ENCODE measurements around the gene HAND1.

Gene HAND1

DNA sequence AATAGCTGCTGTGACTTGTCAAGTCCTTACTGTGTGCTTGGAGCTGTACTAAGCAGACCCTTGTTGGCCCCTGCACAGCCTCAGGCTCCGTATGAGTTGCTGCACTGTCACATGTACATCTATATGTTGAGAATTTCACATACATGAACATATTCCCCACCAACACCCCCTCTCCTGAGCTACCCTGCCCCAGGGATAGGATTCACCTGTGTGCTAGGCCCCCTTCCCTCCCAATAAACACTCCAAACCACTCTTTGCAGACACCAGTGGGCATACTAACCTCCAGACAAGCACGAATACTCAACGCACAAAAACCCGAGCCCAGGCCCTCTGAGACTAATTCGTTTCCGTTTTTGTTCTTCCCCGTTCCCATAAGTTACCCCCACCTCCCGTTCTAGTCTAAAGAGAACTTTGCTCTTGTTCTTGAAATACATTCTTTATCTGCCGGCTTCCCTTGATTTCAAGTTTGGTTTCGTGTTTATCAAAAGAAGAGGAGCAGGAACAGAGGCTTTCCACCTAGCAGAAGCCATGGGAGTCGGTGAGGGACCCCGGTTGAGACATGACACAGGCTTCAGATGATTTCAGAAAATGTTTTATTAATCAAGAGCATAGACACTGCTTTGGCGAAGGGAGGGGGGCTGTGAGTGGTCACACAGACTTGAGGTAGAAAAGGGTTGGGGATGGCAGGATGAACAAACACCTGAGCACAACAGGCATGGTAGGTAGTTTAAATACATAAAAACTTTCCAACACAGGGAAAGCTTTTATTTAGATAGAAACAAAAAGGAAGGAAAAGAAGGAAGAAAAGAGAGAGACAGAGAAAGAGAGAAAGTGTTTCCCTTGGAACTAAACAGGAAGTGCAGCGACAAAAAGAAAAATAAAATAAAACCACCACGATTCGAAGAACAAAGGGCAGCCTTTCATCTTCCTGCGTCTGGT is 3.4 kb downstream of the HAND1 start:
- Histone ChIP-seq H3K36me3 (ENCODE audit: control insufficient read depth, insufficient read depth, low read length) (peaks cover 2% of the 10 kb centered on the region), H3K4me1 (ENCODE audit: control insufficient read depth, insufficient read depth, low read length) (peaks cover 23% of the 10 kb centered on the region), H3K27me3 (ENCODE audit: control insufficient read depth, insufficient read depth, low read length) (peaks cover 44% of the 10 kb centered on the region), H3K4me3 (ENCODE audit: low read length) (peak overlapping the region; percentile 77), H3K27ac (ENCODE audit: low read depth, low read length) (peak overlapping the region; percentile 96), H3K9ac (ENCODE audit: low read length) (peak overlapping the region; percentile 11)

DNA sequence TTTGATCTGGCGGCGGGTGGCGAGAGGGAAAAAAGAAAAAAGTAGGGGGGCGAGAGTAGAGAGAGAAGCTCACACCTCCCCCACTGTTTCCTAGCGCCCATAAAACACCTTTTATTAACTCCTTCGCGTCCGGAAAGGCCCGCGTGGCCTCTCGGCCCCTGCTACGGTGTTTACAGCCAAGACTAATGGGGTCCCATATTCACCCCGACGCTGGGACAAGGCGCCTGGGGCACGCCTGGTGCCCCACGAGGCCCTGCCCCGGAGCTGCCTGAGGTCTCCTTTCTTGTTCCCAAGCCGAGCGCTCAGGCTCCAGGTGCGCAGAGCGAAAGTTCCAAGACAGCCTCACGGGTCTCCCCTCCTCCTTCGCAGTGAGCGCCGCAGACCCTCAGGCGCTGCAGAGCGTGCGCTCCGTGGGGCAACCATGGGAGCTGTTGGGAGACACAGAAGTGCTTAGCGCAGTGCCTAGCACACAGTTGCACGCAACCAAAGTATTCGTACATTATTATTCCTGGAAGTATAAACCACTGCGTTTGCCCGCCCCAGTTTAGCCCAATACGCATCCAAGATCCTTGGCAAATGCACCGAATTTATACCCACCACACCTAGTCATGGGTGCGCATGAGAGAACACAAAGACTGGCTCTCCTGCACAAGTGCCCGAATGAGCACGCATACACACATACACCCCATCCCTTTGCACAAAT is 4.3 kb downstream of the HAND1 start:
- peak overlapping the region; percentile 77 for H3K4me3 ChIP-seq (ENCODE audit: low read length)

DNA sequence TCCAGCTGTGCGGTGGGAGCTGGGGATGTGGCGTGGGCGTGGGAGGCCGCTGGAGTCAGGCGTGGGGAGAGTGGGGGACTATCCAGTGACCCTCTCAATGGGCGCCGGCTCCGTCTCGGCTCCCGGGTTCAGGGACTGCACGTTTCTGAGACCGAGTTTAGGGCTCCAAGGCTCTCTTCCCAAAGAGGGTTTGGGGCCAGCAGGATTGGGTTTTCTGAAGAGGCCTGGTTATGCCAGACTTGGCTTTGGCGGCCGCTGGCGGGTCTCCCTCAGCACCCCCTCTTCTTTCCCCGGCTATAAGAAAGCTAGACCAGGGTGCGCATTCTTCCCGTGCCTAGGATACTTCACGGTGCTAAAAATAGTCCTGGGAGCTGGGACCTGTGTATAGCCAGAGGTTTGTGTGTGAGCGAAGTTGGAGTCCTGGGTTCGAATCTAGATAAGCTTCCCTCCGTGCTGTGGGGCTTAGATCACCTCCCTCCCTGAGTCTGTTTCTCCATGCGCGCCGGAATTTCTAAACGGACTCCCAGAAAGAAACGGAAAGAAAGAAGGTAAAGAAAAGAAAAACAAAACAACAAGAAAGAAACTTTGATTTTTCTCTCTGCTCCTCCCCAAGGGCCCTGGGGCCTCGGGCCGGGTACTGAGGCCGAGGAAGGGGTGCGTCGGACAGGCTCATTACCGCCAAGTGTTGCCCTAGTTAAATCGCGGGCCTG is 5.0 kb downstream of the HAND1 start:
- Histone ChIP-seq H3K27ac (ENCODE audit: low read depth, low read length) (peak overlapping the region; percentile 96), H3K36me3 (ENCODE audit: control insufficient read depth, insufficient read depth, low read length) (peaks cover 2% of the 10 kb centered on the region), H3K4me1 (ENCODE audit: control insufficient read depth, insufficient read depth, low read length) (peaks cover 22% of the 10 kb centered on the region), H3K9ac (ENCODE audit: low read length) (peak overlapping the region; percentile 53), H3K4me3 (ENCODE audit: low read length) (peak overlapping the region; percentile 77), H3K27me3 (ENCODE audit: control insufficient read depth, insufficient read depth, low read length) (peaks cover 44% of the 10 kb centered on the region)

More for the DNA sequence above, 4.3 kb downstream of the HAND1 start:
- Histone ChIP-seq H3K27ac (ENCODE audit: low read depth, low read length) (peak overlapping the region; percentile 96), H3K36me3 (ENCODE audit: control insufficient read depth, insufficient read depth, low read length) (peaks cover 2% of the 10 kb centered on the region), H3K27me3 (ENCODE audit: control insufficient read depth, insufficient read depth, low read length) (peaks cover 44% of the 10 kb centered on the region), H3K4me1 (ENCODE audit: control insufficient read depth, insufficient read depth, low read length) (peaks cover 21% of the 10 kb centered on the region), H3K9ac (ENCODE audit: low read length) (no peak overlapping the region)

DNA sequence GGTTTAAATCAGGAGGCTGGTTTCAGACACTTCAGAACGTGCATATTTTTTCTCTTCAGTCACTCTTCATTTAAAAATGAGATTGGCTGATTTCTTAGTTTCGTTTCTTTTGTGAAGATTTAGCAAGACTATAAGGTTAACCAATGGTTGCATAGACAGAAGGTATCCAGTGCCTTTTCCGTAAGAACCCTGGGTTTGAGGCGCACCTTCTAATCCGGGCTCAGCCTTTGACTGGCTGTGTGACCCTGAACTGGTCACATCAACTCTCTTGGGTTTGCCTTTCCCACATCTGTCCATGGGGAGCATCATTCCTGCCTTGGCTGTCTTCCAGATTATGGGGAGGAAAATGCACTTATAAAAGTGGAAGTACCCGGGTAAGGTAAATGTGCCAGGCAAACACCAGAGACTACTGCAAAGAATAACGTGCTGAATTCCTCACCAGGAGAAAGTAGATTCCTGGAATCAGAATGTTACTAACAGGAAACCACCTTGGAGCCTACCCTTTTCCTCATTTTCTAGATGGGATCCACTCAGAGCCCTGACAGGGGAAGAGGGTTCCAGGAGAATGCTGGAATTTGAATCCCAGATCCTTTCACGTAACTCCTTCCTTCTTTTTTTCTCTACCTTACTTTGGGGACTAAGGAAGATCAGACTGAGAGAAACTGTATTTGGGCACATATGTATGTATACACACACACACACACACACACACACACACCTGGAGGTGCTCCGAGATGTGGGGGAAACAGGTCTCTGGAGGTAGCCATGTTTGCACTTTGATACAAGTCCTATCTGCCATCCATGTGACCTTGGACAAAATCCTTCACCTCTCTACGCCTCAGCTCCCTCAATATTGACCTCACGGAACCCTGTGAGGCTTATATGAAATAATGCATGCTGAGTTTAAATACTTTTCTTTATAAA is 6.8 kb downstream of the HAND1 start:
- Histone ChIP-seq H3K9ac (ENCODE audit: low read length) (no peak overlapping the region), H3K27ac (ENCODE audit: low read depth, low read length) (peak overlapping the region; percentile 80), H3K27me3 (ENCODE audit: control insufficient read depth, insufficient read depth, low read length) (peaks cover 28% of the 10 kb centered on the region), H3K4me1 (ENCODE audit: control insufficient read depth, insufficient read depth, low read length) (peaks cover 25% of the 10 kb centered on the region), H3K4me3 (ENCODE audit: low read length) (peak overlapping the region; percentile 29), H3K36me3 (ENCODE audit: control insufficient read depth, insufficient read depth, low read length) (peaks cover 2% of the 10 kb centered on the region)

DNA sequence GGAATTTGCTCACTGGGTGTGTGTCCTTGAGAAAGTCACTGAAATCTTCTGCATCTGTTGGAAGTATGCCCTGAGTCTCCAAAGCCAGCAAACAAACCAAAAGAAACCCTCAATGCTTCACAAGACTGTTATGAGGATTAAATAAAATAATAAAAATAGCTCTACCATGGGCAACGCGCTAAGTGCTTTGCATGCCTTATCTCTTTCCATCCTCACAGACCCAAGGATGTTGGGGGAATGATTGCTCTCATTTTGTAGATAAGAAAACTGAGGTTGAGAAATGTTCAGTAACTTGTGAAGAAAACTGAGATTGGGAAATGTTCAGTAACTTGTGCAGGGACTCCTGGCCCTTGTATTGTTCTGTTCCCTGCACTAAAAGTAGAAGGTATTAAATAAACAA is 7.9 kb downstream of the HAND1 start:
- Histone ChIP-seq H3K4me1 (ENCODE audit: control insufficient read depth, insufficient read depth, low read length) (peaks cover 25% of the 10 kb centered on the region), H3K27ac (ENCODE audit: low read depth, low read length) (peak overlapping the region; percentile 80), H3K27me3 (ENCODE audit: control insufficient read depth, insufficient read depth, low read length) (peaks cover 23% of the 10 kb centered on the region), H3K4me3 (ENCODE audit: low read length) (no peak overlapping the region), H3K36me3 (ENCODE audit: control insufficient read depth, insufficient read depth, low read length) (peaks cover 2% of the 10 kb centered on the region), H3K9ac (ENCODE audit: low read length) (no peak overlapping the region)

DNA sequence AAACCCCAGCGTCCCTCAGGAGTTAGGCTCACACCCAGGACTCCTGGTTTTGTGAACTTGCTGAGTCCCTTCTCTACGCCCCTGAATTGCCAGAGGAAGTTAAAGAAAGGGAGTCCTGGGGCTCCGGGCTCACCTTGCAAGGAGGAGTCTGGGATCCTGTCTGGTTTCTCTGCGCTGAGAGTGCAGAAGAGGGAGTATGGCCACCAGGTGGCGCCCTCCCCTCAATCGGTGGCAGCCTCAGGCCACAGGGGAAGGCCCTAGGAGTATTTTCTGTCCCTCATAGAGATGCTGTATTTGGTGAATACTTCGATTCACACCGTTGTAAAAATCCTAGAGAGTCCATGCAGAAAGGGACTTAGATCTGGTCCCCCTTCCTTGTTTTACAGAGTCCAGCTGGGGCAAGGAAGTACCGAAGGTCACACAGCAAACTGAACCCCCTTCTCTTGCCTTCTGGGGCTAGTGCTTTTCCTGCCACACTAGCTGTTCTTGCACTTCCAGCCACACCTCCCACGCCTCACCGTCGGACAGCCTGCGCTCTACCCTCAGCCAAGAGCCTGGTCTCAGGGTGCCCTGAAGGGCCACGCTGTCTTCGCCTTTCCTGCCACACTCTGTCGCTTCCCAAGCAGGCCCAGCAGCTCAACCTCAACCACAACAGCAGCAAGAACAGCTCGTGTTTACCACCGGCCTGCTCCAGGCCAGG is 10.2 kb downstream of the HAND1 start:
- peaks cover 25% of the 10 kb centered on the region for H3K4me1 ChIP-seq (ENCODE audit: control insufficient read depth, insufficient read depth, low read length)
- no peak overlapping the region for H3K4me3 ChIP-seq (ENCODE audit: low read length)
- no peak overlapping the region for H3K9ac ChIP-seq (ENCODE audit: low read length)
- peak overlapping the region; percentile 53 for H3K27ac ChIP-seq (ENCODE audit: low read depth, low read length)
- peaks cover 9% of the 10 kb centered on the region for H3K27me3 ChIP-seq (ENCODE audit: control insufficient read depth, insufficient read depth, low read length)
- no peaks in the 10 kb centered on the region for H3K36me3 ChIP-seq (ENCODE audit: control insufficient read depth, insufficient read depth, low read length)

DNA sequence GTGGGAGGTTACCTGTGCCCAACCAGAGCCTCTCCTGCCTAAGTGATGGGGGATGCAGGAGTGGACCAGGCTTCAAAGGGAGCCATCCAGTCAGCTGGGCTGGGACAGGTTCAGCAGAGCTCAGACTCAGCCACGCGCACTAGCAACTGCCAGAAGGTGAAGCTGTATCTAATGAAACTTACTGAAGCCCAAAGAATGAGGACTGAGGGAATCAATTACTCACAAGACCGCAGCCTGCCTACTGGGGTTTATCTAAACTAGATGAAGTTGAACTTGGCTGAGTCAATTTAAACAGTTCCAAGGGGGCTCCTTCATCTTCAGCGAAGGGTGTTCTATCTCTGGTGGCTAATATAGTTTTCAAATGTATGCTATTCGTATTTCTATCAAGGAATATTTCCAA is 11.4 kb downstream of the HAND1 start:
- H3K36me3 ChIP-seq (ENCODE audit: control insufficient read depth, insufficient read depth, low read length): no peaks in the 10 kb centered on the region
- peaks cover 5% of the 10 kb centered on the region for H3K27me3 ChIP-seq (ENCODE audit: control insufficient read depth, insufficient read depth, low read length)
- no peak overlapping the region for H3K4me3 ChIP-seq (ENCODE audit: low read length)
- H3K4me1 ChIP-seq (ENCODE audit: control insufficient read depth, insufficient read depth, low read length): peaks cover 19% of the 10 kb centered on the region
- H3K27ac ChIP-seq (ENCODE audit: low read depth, low read length): no peak overlapping the region
- no peak overlapping the region for H3K9ac ChIP-seq (ENCODE audit: low read length)

DNA sequence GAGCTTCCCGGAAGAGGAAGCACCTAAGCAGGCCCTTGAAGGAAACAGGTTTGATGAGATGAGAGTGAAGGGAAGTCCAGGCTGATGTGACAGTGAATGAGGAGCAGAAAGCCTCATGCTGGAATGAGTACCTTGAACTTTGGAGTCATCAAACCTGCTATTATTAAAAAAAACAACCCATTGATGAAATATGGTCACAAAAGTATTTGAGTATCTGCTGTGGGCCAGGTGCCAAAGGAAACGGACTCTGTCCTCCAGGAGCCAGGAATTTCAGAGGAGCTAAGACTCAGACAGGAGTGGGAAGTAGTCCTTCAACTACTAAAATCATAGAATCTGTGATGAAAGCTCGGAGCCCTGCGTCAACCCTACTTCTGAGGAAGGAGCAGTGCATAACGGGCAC is 11.9 kb downstream of the HAND1 start:
- no peak overlapping the region for H3K27ac ChIP-seq (ENCODE audit: low read depth, low read length)
- H3K36me3 ChIP-seq (ENCODE audit: control insufficient read depth, insufficient read depth, low read length): no peaks in the 10 kb centered on the region

DNA sequence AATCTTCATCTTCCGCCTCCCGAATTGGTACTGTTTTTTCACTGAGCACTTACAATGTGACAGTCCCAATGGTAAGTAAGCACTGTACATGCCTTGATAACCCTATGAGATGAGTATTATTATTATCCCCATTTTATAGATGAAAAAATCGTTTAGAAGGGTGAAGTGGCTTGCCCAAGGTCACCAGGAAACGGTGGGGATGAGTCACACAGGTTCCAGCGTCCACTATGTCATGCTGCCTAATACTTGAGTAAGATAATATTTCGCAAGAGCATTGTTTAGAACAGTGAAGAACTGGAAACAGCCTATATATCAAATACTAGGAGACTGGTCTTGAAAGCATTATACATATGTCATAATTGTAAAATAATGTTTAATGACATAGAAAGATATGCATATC is 12.9 kb downstream of the HAND1 start:
- no peak overlapping the region for H3K9ac ChIP-seq (ENCODE audit: low read length)
- H3K36me3 ChIP-seq (ENCODE audit: control insufficient read depth, insufficient read depth, low read length): no peaks in the 10 kb centered on the region
- peaks cover 6% of the 10 kb centered on the region for H3K4me1 ChIP-seq (ENCODE audit: control insufficient read depth, insufficient read depth, low read length)
- H3K4me3 ChIP-seq (ENCODE audit: low read length): no peak overlapping the region
- H3K27me3 ChIP-seq (ENCODE audit: control insufficient read depth, insufficient read depth, low read length): no peaks in the 10 kb centered on the region
- no peak overlapping the region for H3K27ac ChIP-seq (ENCODE audit: low read depth, low read length)

More for the DNA sequence above, 11.9 kb downstream of the HAND1 start:
- Histone ChIP-seq H3K4me1 (ENCODE audit: control insufficient read depth, insufficient read depth, low read length) (peaks cover 14% of the 10 kb centered on the region), H3K9ac (ENCODE audit: low read length) (no peak overlapping the region), H3K4me3 (ENCODE audit: low read length) (no peak overlapping the region), H3K27me3 (ENCODE audit: control insufficient read depth, insufficient read depth, low read length) (peaks cover 4% of the 10 kb centered on the region)

DNA sequence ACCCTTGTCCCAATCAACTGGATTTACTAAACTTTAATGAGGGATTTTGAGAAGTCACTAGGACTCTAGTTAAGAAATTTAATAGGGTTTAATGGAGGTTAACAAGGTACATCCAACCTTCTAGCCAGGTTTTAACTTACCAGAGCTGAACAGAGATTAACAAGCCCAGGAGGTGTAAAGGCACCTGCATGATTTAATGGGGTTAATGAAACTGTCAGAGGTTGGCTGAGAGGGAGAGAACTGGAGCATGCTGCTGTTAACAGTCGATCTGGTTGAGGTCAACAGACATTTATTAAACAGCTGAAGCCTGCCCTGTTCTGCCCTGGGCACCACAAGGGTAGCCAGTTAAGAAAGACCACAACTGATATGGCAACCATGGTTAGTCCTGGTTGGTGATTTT is 13.6 kb downstream of the HAND1 start:
- no peaks in the 10 kb centered on the region for H3K27me3 ChIP-seq (ENCODE audit: control insufficient read depth, insufficient read depth, low read length)
- no peak overlapping the region for H3K4me3 ChIP-seq (ENCODE audit: low read length)
- no peak overlapping the region for H3K9ac ChIP-seq (ENCODE audit: low read length)
- H3K27ac ChIP-seq (ENCODE audit: low read depth, low read length): no peak overlapping the region
- peaks cover 4% of the 10 kb centered on the region for H3K4me1 ChIP-seq (ENCODE audit: control insufficient read depth, insufficient read depth, low read length)
- no peaks in the 10 kb centered on the region for H3K36me3 ChIP-seq (ENCODE audit: control insufficient read depth, insufficient read depth, low read length)

DNA sequence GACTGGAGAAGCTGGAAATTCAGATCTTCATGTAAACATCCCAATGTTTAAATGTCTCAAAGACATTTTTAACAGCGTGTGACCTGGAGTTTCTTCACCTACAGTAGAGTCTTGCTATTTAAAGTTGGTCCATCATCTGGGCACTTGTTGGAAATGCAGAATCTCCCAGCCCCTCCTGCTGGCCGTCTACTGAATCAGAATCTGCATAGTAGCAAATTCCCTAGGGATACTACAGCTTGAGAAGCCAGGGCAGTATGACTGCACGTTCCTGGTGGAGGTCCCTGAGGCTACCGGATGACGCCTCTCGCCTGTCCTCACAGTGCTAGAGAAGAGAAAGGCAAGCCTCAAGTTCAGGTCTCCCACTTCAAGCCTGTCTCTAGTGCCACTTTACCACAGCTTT is 16.5 kb downstream of the HAND1 start:
- Histone ChIP-seq H3K4me1 (ENCODE audit: control insufficient read depth, insufficient read depth, low read length) (peaks cover 4% of the 10 kb centered on the region), H3K36me3 (ENCODE audit: control insufficient read depth, insufficient read depth, low read length) (no peaks in the 10 kb centered on the region), H3K27ac (ENCODE audit: low read depth, low read length) (no peak overlapping the region), H3K4me3 (ENCODE audit: low read length) (no peak overlapping the region), H3K9ac (ENCODE audit: low read length) (no peak overlapping the region), H3K27me3 (ENCODE audit: control insufficient read depth, insufficient read depth, low read length) (no peaks in the 10 kb centered on the region)

Measured in rectal smooth muscle tissue (tissue), 1 donor.